Activated CD4-positive, CD25-positive, alpha-beta regulatory T cell (primary cell): ENCODE data around the gene PACSIN3.
A peak's percentile ranks its signal among the peaks of the same experiment; 100 is the strongest.

Experiments used
- DNase-seq, 4 experiments: peaks; one replicate each; lab custom pipeline; 2025; lab: John Stamatoyannopoulos, UW

PACSIN3 gene

GRCh38 chr11:47176328-47177228 lies 9.7 kb downstream of the PACSIN3 start, which contains the start of gene ARFGAP2:
ARFGAP2 (minus strand) TSS chr11:47176879; CDS start chr11:47176853, 26 bp downstream.
- peak; percentile 89 to 97 (median 94) for DNase-seq

- no peak for DNase-seq
Measured at GRCh38 chr11:47175746-47176327, 10.4 kb downstream of the PACSIN3 start.

GRCh38 chr11:47172740-47173336 lies 13.4 kb downstream of the PACSIN3 start:
- no peak for DNase-seq

- no peak for DNase-seq
Measured at GRCh38 chr11:47171856-47172255, 14.4 kb downstream of the PACSIN3 start.

GRCh38 chr11:47171061-47171838 lies 15.0 kb downstream of the PACSIN3 start:
- DNase-seq = no peak

GRCh38 chr11:47166368-47166767 lies 19.9 kb downstream of the PACSIN3 start:
- DNase-seq = no peak

GRCh38 chr11:47165253-47165840 lies 20.9 kb downstream of the PACSIN3 start:
- DNase-seq = no peak

GRCh38 chr11:47164321-47164720 lies 21.9 kb downstream of the PACSIN3 start:
- no peak for DNase-seq

GRCh38 chr11:47163898-47164297 lies 22.3 kb downstream of the PACSIN3 start:
- DNase-seq = no peak

GRCh38 chr11:47163193-47163592 lies 23.0 kb downstream of the PACSIN3 start:
- no peak for DNase-seq

- DNase-seq = no peak
Measured at GRCh38 chr11:47162426-47162825, 23.8 kb downstream of the PACSIN3 start.

- DNase-seq = no peak
Measured at GRCh38 chr11:47161890-47162289, 24.3 kb downstream of the PACSIN3 start.

- DNase-seq = peak in 3 of 4 experiments; percentile 20 to 43 (median 39)
Measured at GRCh38 chr11:47161134-47161854, 24.9 kb downstream of the PACSIN3 start.

- DNase-seq = no peak
Measured at GRCh38 chr11:47160753-47161133, 25.5 kb downstream of the PACSIN3 start.

GRCh38 chr11:47158242-47158641 lies 28.0 kb downstream of the PACSIN3 start:
- DNase-seq = no peak

GRCh38 chr11:47157805-47158204 lies 28.4 kb downstream of the PACSIN3 start:
- no peak for DNase-seq

GRCh38 chr11:47156951-47157350 lies 29.3 kb downstream of the PACSIN3 start:
- DNase-seq = no peak

- DNase-seq = no peak
Measured at GRCh38 chr11:47156333-47156732, 29.9 kb downstream of the PACSIN3 start.

- DNase-seq = no peak
Measured at GRCh38 chr11:47155879-47156278, 30.4 kb downstream of the PACSIN3 start.

- peak in 1 of 4 experiments; percentile 14 for DNase-seq
Measured at GRCh38 chr11:47154616-47155570, 31.3 kb downstream of the PACSIN3 start.
